ENCODE measurements around the gene DUSP28. TPM values are rescaled to one million over a fixed set of nuclear protein-coding genes. Genes with fewer than 3 reads are reported as not detected.

DUSP28 gene
- total and polyA plus RNA-seq, 2 of the 8 experiments (the other 6 are each of a cell fraction or from before 2014, with no cell fraction given): 2.1 to 2.3 TPM

GRCh38 chr2:240528406-240529040 lies 31.6 kb upstream of the DUSP28 start (continued):
- TF ChIP-seq SUZ12 (IDR thresholded peaks at IDR 0.05; ENCODE audit: low read length) (no peak), SRF (IDR thresholded peaks at IDR 0.05; ENCODE audit: low read depth, low read length) (no peak), ASH2L (IDR thresholded peaks at IDR 0.05; ENCODE audit: low read length) (no peak), POLR2AphosphoS5 (IDR thresholded peaks at IDR 0.05; ENCODE audit: low read depth, low read length) (no peak)

Data from H1 (cell line).